ENCODE measurements around the gene ZNF787. TPM values are rescaled to one million over a fixed set of nuclear protein-coding genes. Genes with fewer than 3 reads are reported as not detected.

ZNF787 gene
- total RNA-seq, 1 experiment from 2014 or later: 51.0 TPM

DNA sequence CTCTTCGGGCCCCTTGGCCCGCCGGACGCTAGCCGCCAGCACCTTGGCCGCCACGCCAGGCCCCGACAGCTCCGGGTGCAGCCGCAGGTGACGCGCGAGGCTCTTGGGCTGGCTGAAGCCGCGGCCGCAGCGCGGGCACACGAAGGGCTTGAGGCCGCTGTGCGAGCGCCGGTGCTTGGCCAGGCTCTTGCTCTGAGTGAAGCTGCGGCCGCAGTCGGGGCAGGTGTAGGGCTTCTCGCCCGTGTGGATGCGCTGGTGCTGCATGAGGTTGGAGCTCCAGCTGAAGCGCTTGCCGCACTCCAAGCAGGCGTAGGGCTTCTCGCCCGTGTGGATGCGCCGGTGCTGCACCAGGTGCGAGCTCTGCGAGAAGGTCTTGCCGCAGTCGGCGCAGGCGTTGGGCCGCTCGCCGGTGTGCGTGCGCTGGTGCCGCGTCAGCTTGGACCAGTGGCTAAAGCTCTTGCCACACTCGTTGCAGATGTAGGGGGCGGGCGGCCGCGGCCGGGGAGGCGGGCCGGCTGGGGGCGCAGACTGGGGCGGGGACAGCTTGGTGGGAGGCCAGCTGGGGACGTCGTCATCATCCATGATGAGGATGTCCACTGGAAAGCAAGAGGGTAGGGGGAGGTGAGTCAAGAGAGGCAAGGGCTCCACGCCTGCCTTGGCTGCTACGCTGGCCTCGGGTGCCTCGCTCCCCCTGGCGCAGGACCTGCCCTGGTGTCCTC lies 32.4 kb downstream of the ZNF787 start:
- intact Hi-C loops (cut with micrococcal nuclease; ENCODE audit: unreplicated experiment): no loop called here
- no peaks in the 10 kb centered on the region for H3K36me3 ChIP-seq (ENCODE audit: insufficient read depth, low read length, poor library complexity, severe bottlenecking)
- H3K9me3 ChIP-seq (ENCODE audit: low read depth, low read length, poor library complexity, severe bottlenecking): no peaks in the 10 kb centered on the region
- BruUV-seq (replicated peaks): no TSS peak
- no peak for DNase-seq (ENCODE audit: low spot score)
- no peak overlapping the region for H3K4me3 ChIP-seq (ENCODE audit: low read depth, low read length, poor library complexity, severe bottlenecking)
- POLR2A ChIA-PET (ENCODE audit: low non-redundant PET): no interaction called here
- peaks cover 10% of the 10 kb centered on the region for H3K4me1 ChIP-seq (ENCODE audit: insufficient read depth, low read length, poor library complexity, severe bottlenecking)
- CTCF ChIA-PET: interaction anchor here (0.6 kb wide), 1 partner anchor 168 kb away, joined by 3 read pairs; no protein-coding TSS in a partner anchor
- H3K27ac ChIP-seq (ENCODE audit: low read depth, low read length, poor library complexity, severe bottlenecking): no peak overlapping the region
- TF ChIP-seq, protein P1, sequence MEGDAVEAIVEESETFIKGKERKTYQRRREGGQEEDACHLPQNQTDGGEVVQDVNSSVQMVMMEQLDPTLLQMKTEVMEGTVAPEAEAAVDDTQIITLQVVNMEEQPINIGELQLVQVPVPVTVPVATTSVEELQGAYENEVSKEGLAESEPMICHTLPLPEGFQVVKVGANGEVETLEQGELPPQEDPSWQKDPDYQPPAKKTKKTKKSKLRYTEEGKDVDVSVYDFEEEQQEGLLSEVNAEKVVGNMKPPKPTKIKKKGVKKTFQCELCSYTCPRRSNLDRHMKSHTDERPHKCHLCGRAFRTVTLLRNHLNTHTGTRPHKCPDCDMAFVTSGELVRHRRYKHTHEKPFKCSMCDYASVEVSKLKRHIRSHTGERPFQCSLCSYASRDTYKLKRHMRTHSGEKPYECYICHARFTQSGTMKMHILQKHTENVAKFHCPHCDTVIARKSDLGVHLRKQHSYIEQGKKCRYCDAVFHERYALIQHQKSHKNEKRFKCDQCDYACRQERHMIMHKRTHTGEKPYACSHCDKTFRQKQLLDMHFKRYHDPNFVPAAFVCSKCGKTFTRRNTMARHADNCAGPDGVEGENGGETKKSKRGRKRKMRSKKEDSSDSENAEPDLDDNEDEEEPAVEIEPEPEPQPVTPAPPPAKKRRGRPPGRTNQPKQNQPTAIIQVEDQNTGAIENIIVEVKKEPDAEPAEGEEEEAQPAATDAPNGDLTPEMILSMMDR (conservative IDR thresholded peaks at IDR 0.05; ENCODE audit: low read depth, low read length): no peak
- TF ChIP-seq EZH2 (IDR thresholded peaks at IDR 0.05; ENCODE audit: borderline replicate concordance, low read depth, low read length, poor library complexity, severe bottlenecking): no peak
- H3K27me3 ChIP-seq (replicated peaks; ENCODE audit: insufficient read depth, low read depth, low read length, poor library complexity): no peaks in the 10 kb centered on the region

DNA sequence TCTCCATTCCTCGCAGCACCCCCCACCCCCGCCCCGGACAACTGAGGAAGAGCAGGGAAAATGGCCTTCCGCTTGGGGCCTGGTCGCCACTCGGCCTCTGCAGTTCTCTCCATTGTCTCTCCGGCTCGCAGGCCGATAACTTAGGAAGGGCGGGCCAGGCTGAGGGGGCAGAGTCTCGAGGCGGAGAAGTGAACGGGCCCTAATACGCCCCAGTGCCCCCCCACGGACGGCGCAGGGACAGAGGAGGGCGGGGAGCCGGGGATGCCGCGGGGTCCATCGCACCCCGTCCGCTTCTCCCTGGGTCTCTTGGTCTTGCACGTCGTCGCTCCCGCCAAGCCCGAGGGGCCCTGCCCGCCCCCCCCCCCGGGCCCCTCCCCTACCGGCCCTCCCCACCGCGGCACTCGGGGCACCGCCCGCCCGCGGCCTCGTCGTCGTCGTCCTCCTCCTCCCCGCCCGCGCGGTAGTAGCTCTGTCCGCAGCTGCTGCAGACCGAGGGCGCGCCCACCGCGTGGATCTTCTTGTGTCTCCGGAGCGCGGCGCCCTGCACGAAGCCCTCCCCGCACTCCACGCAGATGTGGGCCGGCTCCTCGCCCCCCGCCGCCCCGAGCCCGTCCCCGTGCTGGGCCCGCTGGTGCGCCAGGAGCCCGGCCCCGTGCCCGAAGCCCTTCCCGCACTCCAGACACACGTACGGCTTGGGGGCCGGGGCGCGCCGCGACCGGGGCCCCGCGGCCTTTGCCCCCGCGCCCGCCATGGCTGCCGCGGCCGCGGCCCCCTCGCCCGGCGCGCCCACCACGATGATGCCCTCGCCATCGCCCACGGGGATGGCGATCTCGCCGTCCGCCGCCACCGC lies 33.2 kb downstream of the ZNF787 start:
- Histone ChIP-seq H3K36me3 (ENCODE audit: insufficient read depth, low read length, poor library complexity, severe bottlenecking) (no peaks in the 10 kb centered on the region), H3K27ac (ENCODE audit: low read depth, low read length, poor library complexity, severe bottlenecking) (no peak overlapping the region), H3K4me3 (ENCODE audit: low read depth, low read length, poor library complexity, severe bottlenecking) (no peak overlapping the region), H3K27me3 (replicated peaks; ENCODE audit: insufficient read depth, low read depth, low read length, poor library complexity) (no peaks in the 10 kb centered on the region), H3K4me1 (ENCODE audit: insufficient read depth, low read length, poor library complexity, severe bottlenecking) (peaks cover 10% of the 10 kb centered on the region), H3K9me3 (ENCODE audit: low read depth, low read length, poor library complexity, severe bottlenecking) (no peaks in the 10 kb centered on the region)
- intact Hi-C loops (cut with micrococcal nuclease; ENCODE audit: unreplicated experiment): no loop called here
- ChIA-PET CTCF (interaction anchor here (0.6 kb wide), 1 partner anchor 169 kb away, joined by 3 read pairs; no protein-coding TSS in a partner anchor), POLR2A (ENCODE audit: low non-redundant PET) (no interaction called here)
- TF ChIP-seq, protein P1 (conservative IDR thresholded peaks at IDR 0.05; ENCODE audit: low read depth, low read length): no peak
- TF ChIP-seq EZH2 (IDR thresholded peaks at IDR 0.05; ENCODE audit: borderline replicate concordance, low read depth, low read length, poor library complexity, severe bottlenecking): no peak
- BruUV-seq (replicated peaks): no TSS peak
- no peak for DNase-seq (ENCODE audit: low spot score)

- Histone ChIP-seq H3K9me3 (ENCODE audit: low read depth, low read length, poor library complexity, severe bottlenecking) (no peaks in the 10 kb centered on the region), H3K36me3 (ENCODE audit: insufficient read depth, low read length, poor library complexity, severe bottlenecking) (no peaks in the 10 kb centered on the region), H3K27ac (ENCODE audit: low read depth, low read length, poor library complexity, severe bottlenecking) (no peak overlapping the region), H3K27me3 (replicated peaks; ENCODE audit: insufficient read depth, low read depth, low read length, poor library complexity) (no peaks in the 10 kb centered on the region), H3K4me1 (ENCODE audit: insufficient read depth, low read length, poor library complexity, severe bottlenecking) (peaks cover 9% of the 10 kb centered on the region), H3K4me3 (ENCODE audit: low read depth, low read length, poor library complexity, severe bottlenecking) (no peak overlapping the region)
- CTCF ChIA-PET: no interaction called here
- intact Hi-C loops (cut with micrococcal nuclease; ENCODE audit: unreplicated experiment): no loop called here
- no peak for DNase-seq (ENCODE audit: low spot score)
- no peak for TF ChIP-seq EZH2 (IDR thresholded peaks at IDR 0.05; ENCODE audit: borderline replicate concordance, low read depth, low read length, poor library complexity, severe bottlenecking)
- TF ChIP-seq, protein P1 (conservative IDR thresholded peaks at IDR 0.05; ENCODE audit: low read depth, low read length): no peak
- BruUV-seq (replicated peaks): no TSS peak
- POLR2A ChIA-PET (ENCODE audit: low non-redundant PET): no interaction called here
Measured at GRCh38 chr19:56086671-56087430, 34.2 kb downstream of the ZNF787 start.
